A673 (cell line): ENCODE measurements around the gene TTN. TPM values are rescaled to one million over a fixed set of nuclear protein-coding genes. Genes with fewer than 3 reads are reported as not detected.

Source experiments
- BruUV-seq: library from RNA; stranded (reverse); fragments of 400-500 nt; replicated peaks from 2 replicates; lab custom pipeline; 2021; lab: Mats Ljungman, UMichigan
- CTCF ChIA-PET: fragments of 300-600 bp; sonication (Branson Sonifier 250); formaldehyde crosslinking; loops from one replicate; lab custom pipeline; 2022; ENCODE audit warnings: antibody characterized with exemption; lab: Charles Lee
- POLR2A ChIA-PET: fragments of 300-600 bp; sonication (Branson Sonifier 250); formaldehyde crosslinking; loops from one replicate; lab custom pipeline; 2022; ENCODE audit warnings: antibody characterized with exemption; ENCODE audit not compliant: low non-redundant PET; lab: Charles Lee
- DNase-seq: peaks from one replicate; pipeline ENCODE4 v3.0.0-alpha.2; 2015; ENCODE audit warnings: low spot score
- H3K27ac ChIP-seq: fragments of 200-600 bp; sonication (generic); 2 replicates; pipeline ENCODE4 v1.5.1; 2016; ENCODE audit warnings: mixed run types, low read depth, mild to moderate bottlenecking, mixed read lengths, antibody characterized with exemption, low read length; ENCODE audit not compliant: poor library complexity, severe bottlenecking
- H3K27me3 ChIP-seq: fragments of 200-600 bp; sonication (generic); replicated peaks from 2 replicates; pipeline ENCODE4 v1.6.1; 2017; ENCODE audit warnings: mixed run types, low read depth, mild to moderate bottlenecking, mixed read lengths, antibody characterized with exemption, low read length; ENCODE audit not compliant: insufficient read depth, poor library complexity
- H3K36me3 ChIP-seq: fragments of 200-600 bp; sonication (generic); 2 replicates; pipeline ENCODE4 v1.6.1; 2016; ENCODE audit warnings: mixed run types, mild to moderate bottlenecking, mixed read lengths, antibody characterized with exemption, low read length; ENCODE audit not compliant: insufficient read depth, poor library complexity, severe bottlenecking
- H3K4me1 ChIP-seq: fragments of 200-600 bp; sonication (generic); 2 replicates; pipeline ENCODE4 v1.6.1; 2017; ENCODE audit warnings: mixed run types, mild to moderate bottlenecking, mixed read lengths, antibody characterized with exemption, low read length; ENCODE audit not compliant: insufficient read depth, poor library complexity, severe bottlenecking
- H3K4me3 ChIP-seq: fragments of 200-600 bp; sonication (generic); 2 replicates; pipeline ENCODE4 v1.5.1; 2016; ENCODE audit warnings: low read depth, mixed run types, mild to moderate bottlenecking, mixed read lengths, low read length; ENCODE audit not compliant: poor library complexity, severe bottlenecking
- H3K9me3 ChIP-seq: fragments of 200-600 bp; sonication (generic); 2 replicates; pipeline ENCODE4 v1.6.1; 2016; ENCODE audit warnings: mixed run types, low read depth, mild to moderate bottlenecking, mixed read lengths, antibody characterized with exemption, low read length; ENCODE audit not compliant: poor library complexity, severe bottlenecking
- EZH2 ChIP-seq: fragments of 200-600 bp; sonication (generic); IDR thresholded peaks from 2 replicates; pipeline ENCODE4 v1.6.1; 2017; ENCODE audit warnings: borderline replicate concordance, low read depth, mild to moderate bottlenecking, mixed read lengths, antibody characterized with exemption, low read length; ENCODE audit not compliant: poor library complexity, severe bottlenecking
- intact Hi-C: fragments of 100-400 bp; cut with micrococcal nuclease; formaldehyde crosslinking; loops from one replicate; pipeline ENCODE4 v1.10.0; 2022; ENCODE audit not compliant: unreplicated experiment
- total RNA-seq: library from RNA; stranded (reverse); gene quantifications from 2 replicates; pipeline ENCODE4 v1.2.3, GENCODE V29; 2021
- TF ChIP-seq, protein P1 (sequence below): fragments of 300-800, 200-600 bp; sonication (generic); conservative IDR thresholded peaks from 2 replicates; pipeline ENCODE4 v1.5.1; 2017; ENCODE audit warnings: low read depth, mild to moderate bottlenecking, antibody characterized with exemption, low read length, moderate library complexity, mixed read lengths

The TTN gene
- total RNA-seq, 1 experiment from 2014 or later: under 0.01 TPM

DNA sequence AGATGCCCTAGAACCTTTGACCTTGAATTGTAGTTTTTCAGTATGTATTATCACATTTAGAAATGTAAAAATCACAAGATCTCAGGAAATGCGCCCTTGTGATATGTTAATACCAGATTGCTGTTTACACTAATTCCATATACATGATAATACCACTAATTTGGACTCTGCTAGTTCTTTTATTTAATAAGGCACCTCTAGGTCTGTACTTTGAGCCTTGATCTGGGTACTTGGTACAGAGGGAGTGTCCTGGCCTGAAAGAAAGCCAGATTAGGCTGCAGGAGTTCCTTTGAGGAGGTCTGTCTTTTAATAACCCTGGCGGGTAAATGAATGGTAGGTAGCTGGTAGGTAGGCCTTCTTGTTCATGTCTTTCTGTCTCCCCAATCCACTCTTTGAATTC, 300.7 kb downstream of the TTN start:
- peaks cover 37% of the 10 kb centered on the region for H3K36me3 ChIP-seq
- no peaks in the 10 kb centered on the region for H3K9me3 ChIP-seq
- TF ChIP-seq, protein P1, sequence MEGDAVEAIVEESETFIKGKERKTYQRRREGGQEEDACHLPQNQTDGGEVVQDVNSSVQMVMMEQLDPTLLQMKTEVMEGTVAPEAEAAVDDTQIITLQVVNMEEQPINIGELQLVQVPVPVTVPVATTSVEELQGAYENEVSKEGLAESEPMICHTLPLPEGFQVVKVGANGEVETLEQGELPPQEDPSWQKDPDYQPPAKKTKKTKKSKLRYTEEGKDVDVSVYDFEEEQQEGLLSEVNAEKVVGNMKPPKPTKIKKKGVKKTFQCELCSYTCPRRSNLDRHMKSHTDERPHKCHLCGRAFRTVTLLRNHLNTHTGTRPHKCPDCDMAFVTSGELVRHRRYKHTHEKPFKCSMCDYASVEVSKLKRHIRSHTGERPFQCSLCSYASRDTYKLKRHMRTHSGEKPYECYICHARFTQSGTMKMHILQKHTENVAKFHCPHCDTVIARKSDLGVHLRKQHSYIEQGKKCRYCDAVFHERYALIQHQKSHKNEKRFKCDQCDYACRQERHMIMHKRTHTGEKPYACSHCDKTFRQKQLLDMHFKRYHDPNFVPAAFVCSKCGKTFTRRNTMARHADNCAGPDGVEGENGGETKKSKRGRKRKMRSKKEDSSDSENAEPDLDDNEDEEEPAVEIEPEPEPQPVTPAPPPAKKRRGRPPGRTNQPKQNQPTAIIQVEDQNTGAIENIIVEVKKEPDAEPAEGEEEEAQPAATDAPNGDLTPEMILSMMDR: no peak
- TF ChIP-seq EZH2: no peak
- ChIA-PET POLR2A (no interaction called here), CTCF (no interaction called here)
- BruUV-seq: no TSS peak
- peak overlapping the region; percentile 71 for H3K27ac ChIP-seq
- no peak overlapping the region for H3K4me3 ChIP-seq
- H3K27me3 ChIP-seq: no peaks in the 10 kb centered on the region
- intact Hi-C loops: no loop called here
- no peak for DNase-seq
- peaks cover 15% of the 10 kb centered on the region for H3K4me1 ChIP-seq

DNA sequence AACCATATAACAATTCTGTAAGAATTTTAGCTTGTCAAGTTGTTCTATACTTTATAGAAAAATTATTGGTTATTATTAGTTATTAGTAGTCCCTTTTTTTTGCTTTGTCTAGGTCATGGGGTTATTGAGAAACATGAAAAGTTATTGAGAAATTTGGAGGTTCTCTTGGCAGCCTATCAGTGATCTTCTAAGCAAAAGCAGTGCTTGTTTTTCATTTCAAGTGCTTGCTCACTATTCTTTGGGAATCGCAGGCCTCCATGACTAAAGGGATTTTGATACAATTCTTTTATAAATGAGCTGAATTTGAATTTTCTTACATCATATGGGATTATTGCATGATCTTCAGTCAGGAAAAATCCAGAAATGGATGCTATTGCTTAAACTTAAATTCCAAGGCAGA, 301.1 kb downstream of the TTN start:
- intact Hi-C loops: no loop called here
- TF ChIP-seq, protein P1: no peak
- TF ChIP-seq EZH2: no peak
- Histone ChIP-seq H3K9me3 (no peaks in the 10 kb centered on the region), H3K27ac (peak overlapping the region; percentile 71), H3K27me3 (no peaks in the 10 kb centered on the region), H3K4me3 (no peak overlapping the region), H3K36me3 (peaks cover 41% of the 10 kb centered on the region), H3K4me1 (peaks cover 15% of the 10 kb centered on the region)
- DNase-seq: peak; percentile 14
- BruUV-seq: no TSS peak
- CTCF ChIA-PET: no interaction called here
- POLR2A ChIA-PET: no interaction called here

DNA sequence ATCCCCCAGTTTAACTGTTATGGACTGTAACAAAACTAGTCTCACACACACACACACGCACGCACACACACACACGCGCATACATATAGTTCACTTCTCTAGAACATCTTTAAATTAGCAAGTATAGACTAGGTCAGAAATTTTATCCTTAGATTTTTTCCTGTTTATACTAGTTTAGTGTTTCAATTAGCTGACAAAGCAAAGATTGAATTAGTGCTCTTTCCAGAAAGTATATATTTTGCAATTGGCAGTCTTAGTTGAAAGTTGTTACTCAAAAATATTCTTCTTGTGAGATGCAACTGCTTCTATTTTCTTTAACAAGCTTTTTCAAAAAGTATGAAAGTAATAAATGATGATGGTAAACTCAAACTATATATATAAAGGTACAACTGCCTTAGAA, 304.5 kb downstream of the TTN start:
- Histone ChIP-seq H3K4me3 (no peak overlapping the region), H3K27ac (no peak overlapping the region), H3K4me1 (peaks cover 15% of the 10 kb centered on the region), H3K9me3 (no peaks in the 10 kb centered on the region), H3K27me3 (no peaks in the 10 kb centered on the region), H3K36me3 (peaks cover 60% of the 10 kb centered on the region)
- ChIA-PET POLR2A (no interaction called here), CTCF (no interaction called here)
- no TSS peak for BruUV-seq
- intact Hi-C loops: no loop called here
- TF ChIP-seq, protein P1: no peak
- TF ChIP-seq EZH2: no peak
- no peak for DNase-seq
